Esophagus muscularis mucosa (tissue), 4 donors: ENCODE results near the gene GNB4. TPM values are rescaled to one million over a fixed set of nuclear protein-coding genes. Genes with fewer than 3 reads are reported as not detected.

Source experiments
- DNase-seq: peaks from one replicate; pipeline ENCODE4 v3.0.0-alpha.2; 2017; ENCODE audit errors: extremely low spot score
- H3K27ac ChIP-seq, 4 donors: fragments of 200-600 bp; sonication (generic); replicated peaks in 1 of 4; 1 replicate in 3 of 4; 2 replicates in 1 of 4; pipeline ENCODE4 v1.5.1; 2016 to 2019; ENCODE audit warnings: mild to moderate bottlenecking in 1 of 4
- H3K27me3 ChIP-seq, 4 donors: fragments of 200-600 bp; sonication (generic); one replicate each; pipeline versions ENCODE4 v1.5.1 to v1.6.0; 2016 to 2019
- H3K36me3 ChIP-seq, 4 donors: fragments of 200-600 bp; sonication (generic); one replicate each; pipeline ENCODE4 v1.5.1; 2016 to 2019
- H3K4me1 ChIP-seq, 4 donors: fragments of 200-600 bp; sonication (generic); one replicate each; pipeline ENCODE4 v1.5.1; 2016 to 2019
- H3K4me3 ChIP-seq, 4 donors: fragments of 200-600 bp; sonication (generic); 1 replicate in 2 of 4; 2 replicates in 2 of 4; pipeline ENCODE4 v1.5.1; 2016 to 2019; ENCODE audit warnings: mild to moderate bottlenecking in 4 of 4, moderate library complexity in 1 of 4
- H3K9me3 ChIP-seq, 4 donors: fragments of 200-600 bp; sonication (generic); 1 replicate in 3 of 4; 2 replicates in 1 of 4; pipeline ENCODE4 v1.5.1; 2016 to 2019
- CTCF ChIP-seq, 3 experiments: fragments of 200-600 bp in 2 of 3; fragments of 450-650 bp in 1 of 3; sonication (generic) in 2 of 3; IDR thresholded peaks; one replicate each; pipeline ENCODE4 v1.5.1; 2017 to 2019; ENCODE audit warnings: antibody characterized with exemption in 3 of 3, mild to moderate bottlenecking in 2 of 3, moderate library complexity in 1 of 3
- EP300 ChIP-seq: sonication (generic); formaldehyde crosslinking; IDR thresholded peaks from one replicate; pipeline ENCODE4 v1.6.1; 2017; ENCODE audit warnings: antibody characterized with exemption
- POLR2A ChIP-seq: fragments of 450-650 bp; IDR thresholded peaks from one replicate; pipeline ENCODE4 v1.6.1; 2017; ENCODE audit warnings: antibody characterized with exemption, moderate library complexity, mild to moderate bottlenecking, low read depth
- POLR2AphosphoS5 ChIP-seq, 2 donors: sonication (generic); formaldehyde crosslinking; IDR thresholded peaks; one replicate each; pipeline ENCODE4 v1.6.1; 2017; ENCODE audit warnings: antibody characterized with exemption in 2 of 2
- WGBS: methylation state at CpG from one replicate; pipeline ENCODE4 v1.1.5; 2018; 5-methylcytosine and 5-hydroxymethylcytosine counted together
- intact Hi-C: fragments of 100-400 bp; cut with DNase I; formaldehyde crosslinking; loops from one replicate; pipeline ENCODE4 v1.15.1; 2023
- small RNA-seq, 3 donors: library from RNA; depleted of rRNA; stranded (forward); fragments of <200 nt; gene quantifications; one replicate each; pipeline ENCODE3, GENCODE V24; 2016
- total RNA-seq, 4 donors: library from RNA; depleted of rRNA; stranded (reverse); fragments of >200 nt; gene quantifications; one replicate each; pipeline versions ENCODE4 v1.1.0 to v1.2.1, GENCODE V29; 2016

The GNB4 gene
- total RNA-seq, 4 donors from 2014 or later: 57.7 to 130 (median 80.9) TPM

- no peak for DNase-seq
- H3K4me1 ChIP-seq: no peaks in the 10 kb centered on the region
- intact Hi-C loops: no loop called here
- H3K9me3 ChIP-seq: no peaks in the 10 kb centered on the region
- H3K4me3 ChIP-seq: no peak overlapping the region
- H3K27me3 ChIP-seq: no peaks in the 10 kb centered on the region
- no peak for TF ChIP-seq CTCF (IDR thresholded peaks at IDR 0.05)
- no peak for TF ChIP-seq POLR2A
- TF ChIP-seq POLR2AphosphoS5 (IDR thresholded peaks at IDR 0.05): no peak
- no peak for TF ChIP-seq EP300
- 94% methylated on average over 5 of the region's 5 CpGs for WGBS
- H3K36me3 ChIP-seq: peaks cover 50 to 100% (median 91%) of the 10 kb centered on the region in 4 donors
- H3K27ac ChIP-seq: no peak overlapping the region
These were observed 87.9 kb downstream of the GNB4 start for GRCh38 chr3:179363332-179363731.

GRCh38 chr3:179355996-179356395 lies 95.3 kb downstream of the GNB4 start:
- no peaks in the 10 kb centered on the region for H3K27me3 ChIP-seq
- intact Hi-C loops: no loop called here
- H3K4me1 ChIP-seq: no peaks in the 10 kb centered on the region
- peaks cover 27 to 100% (median 96%) of the 10 kb centered on the region in 4 donors for H3K36me3 ChIP-seq
- TF ChIP-seq POLR2A (no peak), EP300 (no peak), POLR2AphosphoS5 (IDR thresholded peaks at IDR 0.05) (no peak), CTCF (IDR thresholded peaks at IDR 0.05) (no peak)
- no peaks in the 10 kb centered on the region for H3K9me3 ChIP-seq
- H3K4me3 ChIP-seq: no peak overlapping the region
- DNase-seq: no peak
- H3K27ac ChIP-seq: no peak overlapping the region
- WGBS: 100% methylated on average over 1 of the region's 1 CpG

- Histone ChIP-seq H3K4me1 (peaks cover 13 to 24% (median 15%) of the 10 kb centered on the region in 4 donors), H3K9me3 (no peaks in the 10 kb centered on the region), H3K27me3 (no peaks in the 10 kb centered on the region), H3K4me3 (peak overlapping the region; percentile 77 to 94 (median 88)), H3K27ac (peak overlapping the region; percentile 88 to 91 (median 88)), H3K36me3 (peaks cover 12 to 42% (median 30%) of the 10 kb centered on the region in 4 donors)
- WGBS: 40% methylated on average over 5 of the region's 5 CpGs
- intact Hi-C loops: loop anchor here (10.0 kb wide), 2 partner anchors 106 to 216 kb away; partner anchors contain the start of genes ACTL6A and GNB4
- TF ChIP-seq CTCF (IDR thresholded peaks at IDR 0.05) (no peak), EP300 (no peak), POLR2A (no peak), POLR2AphosphoS5 (IDR thresholded peaks at IDR 0.05) (no peak)
- DNase-seq: no peak
These were observed 102.8 kb downstream of the GNB4 start for GRCh38 chr3:179348325-179349013.

GRCh38 chr3:179347345-179348194 lies 103.7 kb downstream of the GNB4 start, which contains the start of gene MFN1:
MFN1 (plus strand) TSS chr3:179347709; CDS start chr3:179348852, 1,143 bp downstream.
- intact Hi-C loops: loop anchor here (2.0 to 10.0 kb wide), 3 partner anchors 25 to 217 kb away; partner anchors contain the start of genes ACTL6A, GNB4 and ZNF639
- peaks cover 11 to 33% (median 22%) of the 10 kb centered on the region in 4 donors for H3K36me3 ChIP-seq
- peaks cover 13 to 24% (median 15%) of the 10 kb centered on the region in 4 donors for H3K4me1 ChIP-seq
- WGBS: under 1% methylated on average over 27 of the region's 63 CpGs
- H3K4me3 ChIP-seq: peak within 1 kb of the TSS; percentile 77 to 94 (median 88)
- H3K9me3 ChIP-seq: no peaks in the 10 kb centered on the region
- peak; percentile 90 to 95 for TF ChIP-seq POLR2AphosphoS5 (IDR thresholded peaks at IDR 0.05)
- no peak for TF ChIP-seq EP300
- TF ChIP-seq CTCF (IDR thresholded peaks at IDR 0.05): no peak
- no peak for TF ChIP-seq POLR2A
- no peaks in the 10 kb centered on the region for H3K27me3 ChIP-seq
- DNase-seq: peak; percentile 99
- peak within 1 kb of the TSS; percentile 88 to 91 (median 88) for H3K27ac ChIP-seq

Small RNA genes within 50 kb of the gene (small RNA-seq; reads per million reads assigned to genes)
- gene AC007620.1: 0 reads per million in 3 donors

Other genes starting within 250 kb of the GNB4 start
- 1 to 10 TPM; 1.3 to 4.1 (median 2.9) TPM for gene KCNMB3, start 200.4 kb downstream of the GNB4 start, total RNA-seq
- gene ZNF639, start 128.4 kb downstream of the GNB4 start, total RNA-seq: 10 to 100 TPM; 50.0 to 78.2 (median 58.8) TPM
- gene MFN1, start 103.8 kb downstream of the GNB4 start, total RNA-seq: 10 to 100 TPM; 32.8 to 48.6 (median 37.3) TPM
- gene ACTL6A, start 111.5 kb upstream of the GNB4 start, total RNA-seq: 10 to 100 TPM; 27.4 to 34.5 (median 34.1) TPM
- gene MRPL47, start 153.2 kb upstream of the GNB4 start, total RNA-seq: 10 to 100 TPM; 24.4 to 33.6 (median 30.6) TPM
- gene NDUFB5, start 153.3 kb upstream of the GNB4 start, total RNA-seq: 100 to 1,000 TPM in 1 of 4 donors, 10 to 100 TPM in 3; 62.7 to 112 (median 83.1) TPM
- 10 to 100 TPM in 3 of 4 donors, 1 to 10 TPM in 1; 8.7 to 15.1 (median 11.9) TPM for gene USP13, start 201.6 kb upstream of the GNB4 start, total RNA-seq